Ovary (tissue), 3 donors: ENCODE data around the gene CEBPZ.

Experiments
- EP300 ChIP-seq: sonication (generic); formaldehyde crosslinking; IDR thresholded peaks from one replicate; pipeline ENCODE4 v1.6.1; 2017; ENCODE audit warnings: antibody characterized with exemption
- POLR2A ChIP-seq: fragments of 450-650 bp; IDR thresholded peaks from one replicate; pipeline ENCODE4 v1.6.1; 2017; ENCODE audit warnings: antibody characterized with exemption, mild to moderate bottlenecking, moderate library complexity
- TF ChIP-seq, protein P1 (sequence below), 3 donors: fragments of 450-650 bp in 2 of 3; fragments of 200-600 bp in 1 of 3; IDR thresholded peaks; one replicate each; pipeline versions ENCODE4 v1.5.1 to v1.8.0; 2016 to 2022; ENCODE audit warnings: antibody characterized with exemption in 3 of 3, mild to moderate bottlenecking in 1 of 3
- donor health status: DM: no; HTN: no; CAD: no.

- TF ChIP-seq, protein P1, sequence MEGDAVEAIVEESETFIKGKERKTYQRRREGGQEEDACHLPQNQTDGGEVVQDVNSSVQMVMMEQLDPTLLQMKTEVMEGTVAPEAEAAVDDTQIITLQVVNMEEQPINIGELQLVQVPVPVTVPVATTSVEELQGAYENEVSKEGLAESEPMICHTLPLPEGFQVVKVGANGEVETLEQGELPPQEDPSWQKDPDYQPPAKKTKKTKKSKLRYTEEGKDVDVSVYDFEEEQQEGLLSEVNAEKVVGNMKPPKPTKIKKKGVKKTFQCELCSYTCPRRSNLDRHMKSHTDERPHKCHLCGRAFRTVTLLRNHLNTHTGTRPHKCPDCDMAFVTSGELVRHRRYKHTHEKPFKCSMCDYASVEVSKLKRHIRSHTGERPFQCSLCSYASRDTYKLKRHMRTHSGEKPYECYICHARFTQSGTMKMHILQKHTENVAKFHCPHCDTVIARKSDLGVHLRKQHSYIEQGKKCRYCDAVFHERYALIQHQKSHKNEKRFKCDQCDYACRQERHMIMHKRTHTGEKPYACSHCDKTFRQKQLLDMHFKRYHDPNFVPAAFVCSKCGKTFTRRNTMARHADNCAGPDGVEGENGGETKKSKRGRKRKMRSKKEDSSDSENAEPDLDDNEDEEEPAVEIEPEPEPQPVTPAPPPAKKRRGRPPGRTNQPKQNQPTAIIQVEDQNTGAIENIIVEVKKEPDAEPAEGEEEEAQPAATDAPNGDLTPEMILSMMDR (IDR thresholded peaks at IDR 0.05), result no peak
- TF ChIP-seq POLR2A (no peak), EP300 (no peak)
Measured at GRCh38 chr2:37201208-37201607, 30.2 kb downstream of the CEBPZ start.
